GM12864 (cell line): Measurements from ENCODE around the gene IAH1.
"Not testable (repeated sequence)": the region's sequence is repeated elsewhere in the genome, so short reads cannot be mapped to it uniquely, and the experiment has no call there.

Experiments
- DNase-seq: peaks from one replicate; pipeline ENCODE4 v3.0.0-alpha.2; 2011; ENCODE audit warnings: low read depth
- H3K4me3 ChIP-seq: 2 replicates; pipeline ENCODE4 v1.5.1; 2011; ENCODE audit warnings: mild to moderate bottlenecking, low read depth, low read length, control low read depth
- CTCF ChIP-seq: IDR thresholded peaks from 2 replicates; pipeline ENCODE4 v1.5.1; 2011; ENCODE audit warnings: low read depth, mild to moderate bottlenecking, moderate library complexity, low read length, control low read depth, inconsistent platforms; ENCODE audit errors: missing control alignments

IAH1 gene

GRCh38 chr2:9508931-9509330, 34.6 kb downstream of the IAH1 start:
- TF ChIP-seq CTCF, result no peak
- no peak overlapping the region for H3K4me3 ChIP-seq
- DNase-seq, result no peak

- H3K4me3 ChIP-seq, DNase-seq: not testable (repeated sequence)
Observed at GRCh38 chr2:9513946-9514345, 39.6 kb downstream of the IAH1 start.

- no peak for TF ChIP-seq CTCF
- no peak for DNase-seq
- no peak overlapping the region for H3K4me3 ChIP-seq
Observed at GRCh38 chr2:9517118-9517782, 42.9 kb downstream of the IAH1 start.

GRCh38 chr2:9518163-9518562, 43.8 kb downstream of the IAH1 start:
- H3K4me3 ChIP-seq, result no peak overlapping the region
- no peak for DNase-seq
- TF ChIP-seq CTCF, result no peak

- H3K4me3 ChIP-seq, result no peak overlapping the region
- no peak for TF ChIP-seq CTCF
- DNase-seq, result no peak
Observed at GRCh38 chr2:9518780-9519179, 44.4 kb downstream of the IAH1 start.

GRCh38 chr2:9519250-9519649, 44.9 kb downstream of the IAH1 start:
- no peak overlapping the region for H3K4me3 ChIP-seq
- no peak for DNase-seq
- TF ChIP-seq CTCF, result no peak

- H3K4me3 ChIP-seq, result no peak overlapping the region
- TF ChIP-seq CTCF, result no peak
- DNase-seq, result no peak
Observed at GRCh38 chr2:9524291-9524690, 49.9 kb downstream of the IAH1 start.
